Natural killer cell (primary cell): ENCODE measurements around the gene OR8D2. TPM values are rescaled to one million over a fixed set of nuclear protein-coding genes. Genes with fewer than 3 reads are reported as not detected.

Experiments used
- ATAC-seq, 3 donors: fragments of 150-1000 bp in 2 of 3; fragments of 200-7000 bp in 1 of 3; cut with Tn5 transposase; 1 replicate in 1 of 3; 2 replicates in 2 of 3; pipeline ENCODE4 v1.10.0; 2021; ENCODE audit warnings: mild to moderate bottlenecking in 2 of 3, moderate library complexity in 2 of 3
- DNase-seq, 2 donors: peaks; one replicate each; pipeline versions ENCODE4 v3.0.0 to v3.0.0-alpha.2; 2013 to 2021; ENCODE audit warnings: mixed read lengths in 1 of 2
- H3K27ac ChIP-seq: one replicate; pipeline ENCODE4 v1.5.1; 2013; ENCODE audit warnings: mild to moderate bottlenecking, low read length
- H3K27me3 ChIP-seq: one replicate; pipeline ENCODE4 v1.6.1; 2013; ENCODE audit warnings: low read length; ENCODE audit not compliant: control insufficient read depth, insufficient read depth
- H3K36me3 ChIP-seq: one replicate; pipeline ENCODE4 v1.6.1; 2013; ENCODE audit warnings: low read length; ENCODE audit not compliant: control insufficient read depth, insufficient read depth
- H3K4me1 ChIP-seq: one replicate; pipeline ENCODE4 v1.6.1; 2013; ENCODE audit warnings: low read length; ENCODE audit not compliant: control insufficient read depth, insufficient read depth
- H3K4me3 ChIP-seq: one replicate; pipeline ENCODE4 v1.5.1; 2013; ENCODE audit warnings: low read length
- H3K9me3 ChIP-seq: one replicate; pipeline ENCODE4 v1.6.1; 2013; ENCODE audit warnings: low read length; ENCODE audit not compliant: control insufficient read depth, insufficient read depth
- H3K27ac Mint-ChIP-seq, 2 donors: one replicate each; pipeline ENCODE4 v1.8.0; 2022; ENCODE audit warnings: mild to moderate bottlenecking in 2 of 2, mixed read lengths in 2 of 2, moderate library complexity in 1 of 2
- H3K27me3 Mint-ChIP-seq, 2 donors: one replicate each; pipeline ENCODE4 v1.8.0; 2022; ENCODE audit warnings: low read depth in 2 of 2, mixed read lengths in 2 of 2
- H3K36me3 Mint-ChIP-seq: one replicate; pipeline ENCODE4 v1.8.0; 2022; ENCODE audit warnings: mixed read lengths
- H3K4me1 Mint-ChIP-seq, 2 donors: one replicate each; pipeline ENCODE4 v1.8.0; 2022; ENCODE audit warnings: mixed read lengths in 2 of 2
- H3K4me3 Mint-ChIP-seq: one replicate; pipeline ENCODE4 v1.8.0; 2022; ENCODE audit warnings: mild to moderate bottlenecking, moderate library complexity, mixed read lengths
- H3K9me3 Mint-ChIP-seq, 2 donors: one replicate each; pipeline ENCODE4 v1.8.0; 2022; ENCODE audit warnings: mixed read lengths in 2 of 2
- WGBS: methylation state at CpG from one replicate; pipeline ENCODE4 v1.1.7; 2013; ENCODE audit warnings: missing lambda C conversion rate; ENCODE audit not compliant: insufficient coverage; 5-methylcytosine and 5-hydroxymethylcytosine counted together
- intact Hi-C: fragments of 100-400 bp; cut with micrococcal nuclease; formaldehyde crosslinking; loops from one replicate; pipeline ENCODE4 v1.14.2; 2022
- total RNA-seq, 4 donors: library from RNA; stranded (reverse); fragments of 120-200 nt in 1 of 4; gene quantifications; one replicate each; pipeline versions ENCODE4 v1.2.3 to v1.2.4, GENCODE V29; 2013 to 2022
- TF ChIP-seq, protein P1 (sequence below): fragments of 200-600 bp; IDR thresholded peaks from one replicate; pipeline ENCODE4 v1.8.0; 2022; ENCODE audit warnings: antibody characterized with exemption

Gene OR8D2
- total RNA-seq, 3 donors from 2014 or later (not counting 1 experiment from before 2014, with no cell fraction given), result not detected

DNA sequence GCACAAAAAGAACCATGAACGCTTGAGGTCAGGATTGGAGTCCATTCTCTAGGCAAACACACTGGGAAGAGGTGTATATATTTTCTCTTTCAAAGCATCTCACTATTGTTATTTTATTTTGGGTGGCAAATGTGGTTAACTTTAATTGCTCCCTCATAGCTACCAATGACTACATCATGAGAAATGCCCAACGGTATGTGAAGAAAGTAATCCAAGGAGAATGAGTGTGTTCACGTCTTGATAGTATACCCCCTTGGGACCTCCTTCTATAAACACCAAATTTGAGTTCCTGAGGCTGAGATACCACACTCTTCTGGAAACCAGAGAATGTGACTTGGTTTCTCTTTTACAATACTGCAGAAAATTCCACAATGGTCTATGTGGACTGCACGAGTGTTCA lies 22.1 kb downstream of the OR8D2 start:
- Mint-ChIP-seq H3K4me3 (no peak overlapping the region), H3K27ac (no peak overlapping the region), H3K36me3 (no peaks in the 10 kb centered on the region), H3K27me3 (no peaks in the 10 kb centered on the region), H3K9me3 (no peaks in the 10 kb centered on the region), H3K4me1 (no peaks in the 10 kb centered on the region)
- no peaks in the 10 kb centered on the region for H3K4me1 ChIP-seq
- intact Hi-C loops, result no loop called here
- ATAC-seq (no peak), DNase-seq (no peak)
- peaks cover 3% of the 10 kb centered on the region for H3K9me3 ChIP-seq
- H3K4me3 ChIP-seq, result no peak overlapping the region
- TF ChIP-seq, protein P1, sequence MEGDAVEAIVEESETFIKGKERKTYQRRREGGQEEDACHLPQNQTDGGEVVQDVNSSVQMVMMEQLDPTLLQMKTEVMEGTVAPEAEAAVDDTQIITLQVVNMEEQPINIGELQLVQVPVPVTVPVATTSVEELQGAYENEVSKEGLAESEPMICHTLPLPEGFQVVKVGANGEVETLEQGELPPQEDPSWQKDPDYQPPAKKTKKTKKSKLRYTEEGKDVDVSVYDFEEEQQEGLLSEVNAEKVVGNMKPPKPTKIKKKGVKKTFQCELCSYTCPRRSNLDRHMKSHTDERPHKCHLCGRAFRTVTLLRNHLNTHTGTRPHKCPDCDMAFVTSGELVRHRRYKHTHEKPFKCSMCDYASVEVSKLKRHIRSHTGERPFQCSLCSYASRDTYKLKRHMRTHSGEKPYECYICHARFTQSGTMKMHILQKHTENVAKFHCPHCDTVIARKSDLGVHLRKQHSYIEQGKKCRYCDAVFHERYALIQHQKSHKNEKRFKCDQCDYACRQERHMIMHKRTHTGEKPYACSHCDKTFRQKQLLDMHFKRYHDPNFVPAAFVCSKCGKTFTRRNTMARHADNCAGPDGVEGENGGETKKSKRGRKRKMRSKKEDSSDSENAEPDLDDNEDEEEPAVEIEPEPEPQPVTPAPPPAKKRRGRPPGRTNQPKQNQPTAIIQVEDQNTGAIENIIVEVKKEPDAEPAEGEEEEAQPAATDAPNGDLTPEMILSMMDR, result no peak
- H3K36me3 ChIP-seq, result no peaks in the 10 kb centered on the region
- 64% methylated on average over 2 of the region's 4 CpGs for WGBS
- H3K27me3 ChIP-seq, result no peaks in the 10 kb centered on the region
- no peak overlapping the region for H3K27ac ChIP-seq

DNA sequence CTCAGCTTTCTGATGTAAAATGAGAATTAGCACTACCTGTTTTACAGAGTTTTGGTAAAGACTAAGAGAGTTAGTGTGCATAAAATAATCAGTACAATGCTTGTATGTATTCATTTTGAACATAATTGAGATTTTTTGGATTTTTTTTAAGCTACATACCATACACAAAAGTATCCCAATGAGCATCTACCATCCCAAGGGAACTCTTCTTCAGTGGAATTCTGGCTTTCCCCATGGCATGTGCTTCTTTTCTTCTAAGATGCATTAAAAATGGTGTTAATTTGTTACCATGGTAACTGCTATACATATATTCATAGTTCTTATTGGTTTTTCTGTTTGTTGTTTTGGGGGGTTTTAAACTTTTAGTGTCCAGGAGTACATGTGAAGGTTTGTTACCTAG lies 24.0 kb downstream of the OR8D2 start:
- no peaks in the 10 kb centered on the region for H3K4me1 Mint-ChIP-seq

DNA sequence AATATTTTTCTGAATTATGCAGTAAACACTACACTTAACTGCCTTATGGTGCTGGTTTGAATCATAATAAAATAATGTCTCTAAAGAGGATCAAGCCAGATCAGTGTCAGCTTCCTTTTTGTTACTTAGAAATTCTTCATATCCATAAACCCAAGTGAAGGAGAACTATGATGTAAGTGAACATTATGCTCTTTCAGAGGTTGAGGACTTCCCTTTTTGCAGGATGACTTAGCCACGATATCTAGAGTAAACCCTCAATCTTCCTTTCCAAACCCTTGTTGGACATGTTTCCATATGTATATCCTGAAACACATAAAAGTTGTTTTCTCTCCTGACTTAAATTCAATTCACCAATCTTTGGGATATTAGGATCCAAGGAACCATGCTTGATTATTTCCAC lies 25.3 kb downstream of the OR8D2 start:
- intact Hi-C loops, result no loop called here

More for the DNA sequence above, 24.0 kb downstream of the OR8D2 start:
- Histone ChIP-seq H3K27me3 (no peaks in the 10 kb centered on the region), H3K27ac (no peak overlapping the region), H3K4me1 (no peaks in the 10 kb centered on the region), H3K9me3 (peaks cover 3% of the 10 kb centered on the region), H3K36me3 (no peaks in the 10 kb centered on the region), H3K4me3 (no peak overlapping the region)
- intact Hi-C loops, result no loop called here
- no peak overlapping the region for H3K27ac Mint-ChIP-seq
- ATAC-seq, result no peak
- no peaks in the 10 kb centered on the region for H3K36me3 Mint-ChIP-seq
- peaks cover 2% of the 10 kb centered on the region in 2 donors for H3K9me3 Mint-ChIP-seq
- no peaks in the 10 kb centered on the region for H3K27me3 Mint-ChIP-seq
- TF ChIP-seq, protein P1, result no peak
- no peak overlapping the region for H3K4me3 Mint-ChIP-seq
- DNase-seq, result no peak

More for the DNA sequence above, 25.3 kb downstream of the OR8D2 start:
- ATAC-seq, result no peak
- WGBS, result 30% methylated on average over 1 of the region's 1 CpG
- Histone ChIP-seq H3K27ac (no peak overlapping the region), H3K27me3 (no peaks in the 10 kb centered on the region), H3K4me1 (no peaks in the 10 kb centered on the region), H3K9me3 (no peaks in the 10 kb centered on the region), H3K4me3 (no peak overlapping the region), H3K36me3 (no peaks in the 10 kb centered on the region)
- no peaks in the 10 kb centered on the region for H3K27me3 Mint-ChIP-seq
- no peaks in the 10 kb centered on the region for H3K36me3 Mint-ChIP-seq
- H3K9me3 Mint-ChIP-seq, result peaks cover 2 to 3% of the 10 kb centered on the region in 2 donors
- DNase-seq, result no peak
- H3K27ac Mint-ChIP-seq, result no peak overlapping the region
- no peaks in the 10 kb centered on the region for H3K4me1 Mint-ChIP-seq
- TF ChIP-seq, protein P1, result no peak
- H3K4me3 Mint-ChIP-seq, result no peak overlapping the region
